Common myeloid progenitor, CD34-positive (primary cell): Measurements from ENCODE around the gene DLG3.

Experiments used
- CTCF ChIA-PET: fragments of 350-600 bp; sonication (Branson Sonifier 250); formaldehyde crosslinking; loops from one replicate; lab custom pipeline; 2021; ENCODE audit warnings: antibody characterized with exemption; lab: Charles Lee
- POLR2A ChIA-PET: fragments of 350-600 bp; sonication (Branson Sonifier 250); formaldehyde crosslinking; loops from one replicate; lab custom pipeline; 2021; ENCODE audit warnings: antibody characterized with exemption; lab: Charles Lee
- DNase-seq, 3 donors: peaks; one replicate each; pipeline versions ENCODE4 v3.0.0 to v3.0.0-alpha.2; 2013
- H3K27ac ChIP-seq, 2 experiments: 1 replicate in 1 of 2; 2 replicates in 1 of 2; pipeline ENCODE4 v1.7.0; 2013; ENCODE audit warnings: inconsistent platforms in 2 of 2, low read length in 2 of 2, mild to moderate bottlenecking in 2 of 2, low read depth in 1 of 2, moderate library complexity in 1 of 2; ENCODE audit not compliant: severe bottlenecking in 2 of 2, insufficient read depth in 1 of 2, poor library complexity in 1 of 2
- H3K27me3 ChIP-seq, 5 experiments: replicated peaks in 2 of 5; 1 replicate in 3 of 5; 2 replicates in 2 of 5; pipeline versions ENCODE4 v1.6.1 to v1.7.0; 2013; ENCODE audit warnings: low read length in 4 of 5, mild to moderate bottlenecking in 2 of 5, moderate library complexity in 2 of 5, inconsistent platforms in 1 of 5; ENCODE audit not compliant: insufficient read depth in 5 of 5, control insufficient read depth in 4 of 5
- H3K36me3 ChIP-seq, 4 experiments: 1 replicate in 2 of 4; 2 replicates in 2 of 4; pipeline versions ENCODE4 v1.6.1 to v1.7.0; 2013; ENCODE audit warnings: low read length in 3 of 4, control low read depth in 1 of 4, mild to moderate bottlenecking in 1 of 4; ENCODE audit not compliant: control insufficient read depth in 4 of 4, insufficient read depth in 4 of 4
- H3K4me1 ChIP-seq, 4 experiments: 1 replicate in 3 of 4; 2 replicates in 1 of 4; pipeline versions ENCODE4 v1.6.1 to v1.7.1; 2013; ENCODE audit warnings: low read length in 3 of 4, mild to moderate bottlenecking in 3 of 4, control low read depth in 1 of 4, inconsistent platforms in 1 of 4, moderate library complexity in 1 of 4; ENCODE audit not compliant: control insufficient read depth in 4 of 4, insufficient read depth in 4 of 4; ENCODE audit errors: control extremely low read depth in 1 of 4
- H3K4me3 ChIP-seq, 7 experiments: 1 replicate in 4 of 7; 2 replicates in 3 of 7; pipeline versions ENCODE4 v1.5.1 to v1.7.0; 2013; ENCODE audit warnings: mild to moderate bottlenecking in 7 of 7, low read length in 6 of 7, moderate library complexity in 6 of 7, inconsistent platforms in 2 of 7, low read depth in 2 of 7, control low read depth in 1 of 7; ENCODE audit not compliant: insufficient read depth in 4 of 7, control insufficient read depth in 1 of 7; ENCODE audit errors: extremely low read depth in 1 of 7
- H3K9me3 ChIP-seq, 5 experiments: 1 replicate in 4 of 5; 2 replicates in 1 of 5; pipeline versions ENCODE4 v1.6.1 to v1.7.1; 2013; ENCODE audit warnings: low read length in 4 of 5, mild to moderate bottlenecking in 2 of 5, inconsistent platforms in 1 of 5, low read depth in 1 of 5, moderate library complexity in 1 of 5; ENCODE audit not compliant: control insufficient read depth in 4 of 5, insufficient read depth in 2 of 5; ENCODE audit errors: control extremely low read depth in 1 of 5
- WGBS: methylation state at CpG from one replicate; pipeline ENCODE4 v1.1.5; 2013; ENCODE audit not compliant: insufficient coverage; 5-methylcytosine and 5-hydroxymethylcytosine counted together

The DLG3 gene

DNA sequence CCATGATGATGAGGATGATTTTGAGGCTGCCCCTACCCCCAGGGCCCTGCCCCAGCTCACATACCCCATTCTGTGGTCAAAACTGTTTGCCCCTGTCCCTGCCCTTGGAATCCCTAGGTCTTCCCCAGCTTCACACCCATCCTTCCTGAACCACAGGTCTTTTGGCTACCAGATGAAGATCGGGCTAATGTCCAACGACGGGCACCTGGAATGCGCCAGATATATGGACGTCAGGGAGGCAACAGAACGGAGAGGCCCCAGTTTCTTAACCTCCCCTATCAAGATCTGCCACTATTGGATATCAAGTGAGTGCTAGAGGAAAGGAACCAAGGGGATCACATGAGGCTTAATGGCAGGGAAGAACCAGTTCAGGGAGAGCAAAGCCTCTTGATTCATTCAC is 14.9 kb upstream of the DLG3 start:
- Histone ChIP-seq H3K4me1 (peaks cover 0 to 9% (median 7%) of the 10 kb centered on the region in 4 experiments), H3K27ac (no peak overlapping the region), H3K36me3 (no peaks in the 10 kb centered on the region), H3K9me3 (no peaks in the 10 kb centered on the region), H3K27me3 (peaks cover 0 to 8% (median 0%) of the 10 kb centered on the region in 5 experiments), H3K4me3 (no peak overlapping the region)
- ChIA-PET POLR2A (no interaction called here), CTCF (no interaction called here)
- no peak for DNase-seq
- no CpG with 5 or more reads among the region's 6 CpGs for WGBS

- H3K27ac ChIP-seq: no peak overlapping the region
- H3K9me3 ChIP-seq: no peaks in the 10 kb centered on the region
- H3K4me3 ChIP-seq: peak overlapping the region in 6 of 7 experiments; percentile 47 to 77 (median 64)
- DNase-seq: no peak
- 71% methylated on average over 12 of the region's 15 CpGs for WGBS
- POLR2A ChIA-PET: interaction anchor here (0.5 to 0.6 kb wide), 2 partner anchors 78 to 254 kb away, joined by 3 to 4 read pairs; no protein-coding TSS in a partner anchor
- CTCF ChIA-PET: interaction anchor here (0.5 to 3.1 kb wide), 10 partner anchors 10 to 545 kb away, joined by 3 to 16 read pairs (median 3); partner anchors contain the start of genes DLG3 and GDPD2
- H3K4me1 ChIP-seq: peaks cover 0 to 18% (median 14%) of the 10 kb centered on the region in 4 experiments
- peaks cover 0 to 13% (median 0%) of the 10 kb centered on the region in 5 experiments for H3K27me3 ChIP-seq
- no peaks in the 10 kb centered on the region for H3K36me3 ChIP-seq
Observed at GRCh38 chrX:70432936-70433847, 11.4 kb upstream of the DLG3 start.

GRCh38 chrX:70433848-70434351 is 10.7 kb upstream of the DLG3 start:
- 34% methylated on average over 27 of the region's 37 CpGs for WGBS
- ChIA-PET POLR2A (interaction anchor here (0.5 kb wide), 1 partner anchor 79 kb away, joined by 3 read pairs; no protein-coding TSS in a partner anchor), CTCF (interaction anchor here (0.9 to 3.1 kb wide), 8 partner anchors 9 to 116 kb away, joined by 3 to 16 read pairs (median 4); partner anchors contain the start of genes DLG3 and GDPD2)
- peak in 2 of 3 donors; percentile 72 to 77 for DNase-seq
- Histone ChIP-seq H3K4me1 (peaks cover 0 to 22% (median 16%) of the 10 kb centered on the region in 4 experiments), H3K9me3 (no peaks in the 10 kb centered on the region), H3K36me3 (no peaks in the 10 kb centered on the region), H3K27ac (no peak overlapping the region), H3K27me3 (peaks cover 0 to 13% (median 0%) of the 10 kb centered on the region in 5 experiments), H3K4me3 (peak overlapping the region; percentile 47 to 77 (median 61))

DNA sequence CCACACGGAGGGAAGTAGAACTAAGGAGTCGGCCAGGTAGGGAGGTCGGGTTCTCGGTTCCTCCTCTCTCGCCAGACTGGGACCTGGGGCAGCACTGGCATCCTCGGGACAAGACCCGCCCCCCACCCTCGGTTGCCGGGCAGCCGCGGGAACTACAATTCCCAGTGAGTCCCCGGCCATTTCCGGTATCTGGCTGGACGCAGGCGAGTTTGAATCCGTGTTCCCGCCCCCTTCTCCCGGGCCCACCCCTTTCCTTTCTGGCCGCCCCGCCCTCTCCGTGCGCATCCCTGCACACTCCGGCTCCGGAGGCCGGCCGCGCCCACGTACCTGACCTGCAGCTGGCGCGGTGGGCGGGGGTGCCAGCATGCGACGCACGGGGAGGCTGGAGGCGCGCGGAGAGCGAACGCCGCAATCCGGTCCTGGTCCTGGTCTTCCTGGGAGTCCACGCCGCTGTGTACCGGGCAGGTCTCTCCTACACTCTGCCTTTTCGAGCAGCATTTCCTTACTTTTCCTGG is 10.2 kb upstream of the DLG3 start:
- no peak overlapping the region for H3K27ac ChIP-seq
- peaks cover 0 to 26% (median 20%) of the 10 kb centered on the region in 4 experiments for H3K4me1 ChIP-seq
- CTCF ChIA-PET: interaction anchor here (1.3 to 3.1 kb wide), 7 partner anchors 8 to 105 kb away, joined by 3 to 16 read pairs (median 12); partner anchors contain the start of genes DLG3 and GDPD2
- peak overlapping the region; percentile 47 to 77 (median 61) for H3K4me3 ChIP-seq
- H3K36me3 ChIP-seq: no peaks in the 10 kb centered on the region
- WGBS: 47% methylated on average over 39 of the region's 45 CpGs
- no peaks in the 10 kb centered on the region for H3K9me3 ChIP-seq
- peak in 2 of 3 donors; percentile 23 to 25 for DNase-seq
- peaks cover 0 to 13% (median 0%) of the 10 kb centered on the region in 5 experiments for H3K27me3 ChIP-seq
- POLR2A ChIA-PET: no interaction called here

- Histone ChIP-seq H3K36me3 (no peaks in the 10 kb centered on the region), H3K27ac (no peak overlapping the region), H3K4me1 (peaks cover 0 to 26% (median 20%) of the 10 kb centered on the region in 4 experiments), H3K9me3 (no peaks in the 10 kb centered on the region), H3K27me3 (peaks cover 0 to 13% (median 0%) of the 10 kb centered on the region in 5 experiments), H3K4me3 (peak overlapping the region in 6 of 7 experiments; percentile 44 to 77 (median 64))
- CTCF ChIA-PET: interaction anchor here (1.3 to 3.1 kb wide), 7 partner anchors 8 to 230 kb away, joined by 3 to 14 read pairs (median 9); partner anchors contain the start of genes DLG3 and GDPD2
- POLR2A ChIA-PET: interaction anchor here (0.7 kb wide), 1 partner anchor 9 kb away, joined by 3 read pairs; no protein-coding TSS in a partner anchor
- 54% methylated on average over 16 of the region's 17 CpGs for WGBS
- DNase-seq: peak in 2 of 3 donors; percentile 67 to 75
Observed at GRCh38 chrX:70434914-70435586, 9.6 kb upstream of the DLG3 start.

DNA sequence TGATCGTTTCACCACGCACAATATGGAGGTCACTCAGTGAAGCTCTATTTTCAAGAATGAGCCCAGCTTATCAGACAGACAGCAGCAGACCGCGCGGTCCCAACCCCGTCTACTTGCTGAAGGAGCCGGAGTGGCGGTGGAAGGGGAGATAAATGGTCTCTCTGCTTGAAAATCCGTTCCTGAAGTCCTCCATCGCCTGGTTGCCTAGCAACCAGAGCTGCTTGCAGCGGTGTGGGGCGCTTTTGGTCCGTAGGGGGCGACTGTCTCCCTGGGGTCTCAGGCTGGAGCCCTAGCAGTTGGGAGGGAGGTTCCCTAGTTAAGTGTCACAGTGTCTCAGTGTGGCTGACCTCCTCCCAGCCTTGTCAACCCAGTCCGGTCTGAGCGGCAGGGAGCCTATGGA is 8.3 kb upstream of the DLG3 start:
- Histone ChIP-seq H3K27me3 (peaks cover 0 to 16% (median 2%) of the 10 kb centered on the region in 5 experiments), H3K4me1 (peaks cover 0 to 26% (median 20%) of the 10 kb centered on the region in 4 experiments), H3K36me3 (no peaks in the 10 kb centered on the region), H3K27ac (no peak overlapping the region), H3K4me3 (no peak overlapping the region), H3K9me3 (no peaks in the 10 kb centered on the region)
- ChIA-PET POLR2A (no interaction called here), CTCF (interaction anchor here (1.8 to 2.6 kb wide), 4 partner anchors 9 to 19 kb away, joined by 8 to 14 read pairs (median 12); partner anchors contain the start of genes DLG3 and GDPD2)
- peak in 2 of 3 donors; percentile 65 to 66 for DNase-seq
- 38% methylated on average over 14 of the region's 16 CpGs for WGBS
